Gastroesophageal sphincter (tissue), 3 donors: ENCODE results near the gene SRSF9.

Experiments used
- POLR2A ChIP-seq, 2 donors: fragments of 450-650 bp; IDR thresholded peaks; one replicate each; pipeline ENCODE4 v1.6.1; 2017; ENCODE audit warnings: antibody characterized with exemption in 2 of 2, mild to moderate bottlenecking in 2 of 2, moderate library complexity in 1 of 2
- POLR2AphosphoS5 ChIP-seq: sonication (generic); formaldehyde crosslinking; IDR thresholded peaks from one replicate; pipeline ENCODE4 v1.6.1; 2017; ENCODE audit warnings: antibody characterized with exemption
- TF ChIP-seq, protein P1 (sequence below), 4 experiments: fragments of 200-600 bp in 2 of 4; fragments of 450-650 bp in 2 of 4; sonication (generic) in 1 of 4; IDR thresholded peaks; one replicate each; pipeline ENCODE4 v1.5.1; 2017 to 2019; ENCODE audit warnings: antibody characterized with exemption in 4 of 4, mild to moderate bottlenecking in 2 of 4, moderate library complexity in 2 of 4

DNA sequence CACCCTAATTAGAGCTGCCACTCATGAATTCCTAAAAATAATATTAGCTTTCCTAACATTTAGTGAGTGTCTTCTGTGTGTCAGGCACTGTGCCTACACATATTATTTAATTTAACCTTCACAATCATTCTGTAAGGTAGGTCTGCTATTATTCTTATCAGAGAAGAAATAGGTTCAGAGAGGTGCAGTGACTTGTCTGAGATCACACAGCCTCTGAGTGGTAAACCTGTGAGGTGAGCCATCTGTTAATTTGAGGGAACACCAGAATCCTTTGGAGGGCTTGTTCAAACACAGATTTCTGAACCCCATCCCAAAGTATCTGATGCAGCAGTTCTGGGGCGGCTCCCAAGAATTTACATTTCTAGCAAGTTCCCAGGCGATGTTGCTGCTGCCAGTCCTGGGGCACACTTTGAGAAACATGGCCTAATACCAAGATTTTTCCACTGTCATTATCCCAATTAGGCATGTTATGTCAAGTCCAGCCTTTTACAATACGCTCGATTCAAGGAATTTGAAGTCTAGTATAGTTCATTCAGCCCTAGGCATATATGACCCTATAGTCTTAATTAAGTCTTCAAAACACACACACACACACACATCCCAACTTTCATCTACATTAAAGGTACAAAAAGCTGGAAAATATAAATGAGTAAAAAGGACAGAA lies 51.5 kb downstream of the SRSF9 start:
- TF ChIP-seq, protein P1, sequence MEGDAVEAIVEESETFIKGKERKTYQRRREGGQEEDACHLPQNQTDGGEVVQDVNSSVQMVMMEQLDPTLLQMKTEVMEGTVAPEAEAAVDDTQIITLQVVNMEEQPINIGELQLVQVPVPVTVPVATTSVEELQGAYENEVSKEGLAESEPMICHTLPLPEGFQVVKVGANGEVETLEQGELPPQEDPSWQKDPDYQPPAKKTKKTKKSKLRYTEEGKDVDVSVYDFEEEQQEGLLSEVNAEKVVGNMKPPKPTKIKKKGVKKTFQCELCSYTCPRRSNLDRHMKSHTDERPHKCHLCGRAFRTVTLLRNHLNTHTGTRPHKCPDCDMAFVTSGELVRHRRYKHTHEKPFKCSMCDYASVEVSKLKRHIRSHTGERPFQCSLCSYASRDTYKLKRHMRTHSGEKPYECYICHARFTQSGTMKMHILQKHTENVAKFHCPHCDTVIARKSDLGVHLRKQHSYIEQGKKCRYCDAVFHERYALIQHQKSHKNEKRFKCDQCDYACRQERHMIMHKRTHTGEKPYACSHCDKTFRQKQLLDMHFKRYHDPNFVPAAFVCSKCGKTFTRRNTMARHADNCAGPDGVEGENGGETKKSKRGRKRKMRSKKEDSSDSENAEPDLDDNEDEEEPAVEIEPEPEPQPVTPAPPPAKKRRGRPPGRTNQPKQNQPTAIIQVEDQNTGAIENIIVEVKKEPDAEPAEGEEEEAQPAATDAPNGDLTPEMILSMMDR (IDR thresholded peaks at IDR 0.05) = no peak
- TF ChIP-seq POLR2AphosphoS5 = no peak
- no peak for TF ChIP-seq POLR2A (IDR thresholded peaks at IDR 0.05)
